ENCODE measurements around the gene SLC23A2.

- TF ChIP-seq RARB (CRISPR knock-in tag; IDR thresholded peaks at IDR 0.05) (no peak), PPARA (CRISPR knock-in tag; IDR thresholded peaks at IDR 0.05; ENCODE audit: borderline replicate concordance) (no peak), POU6F1 (CRISPR knock-in tag; IDR thresholded peaks at IDR 0.05; ENCODE audit: borderline replicate concordance, low read depth) (no peak), ZFP3 (CRISPR knock-in tag; IDR thresholded peaks at IDR 0.05) (no peak)
- TF ChIP-seq, protein P1, sequence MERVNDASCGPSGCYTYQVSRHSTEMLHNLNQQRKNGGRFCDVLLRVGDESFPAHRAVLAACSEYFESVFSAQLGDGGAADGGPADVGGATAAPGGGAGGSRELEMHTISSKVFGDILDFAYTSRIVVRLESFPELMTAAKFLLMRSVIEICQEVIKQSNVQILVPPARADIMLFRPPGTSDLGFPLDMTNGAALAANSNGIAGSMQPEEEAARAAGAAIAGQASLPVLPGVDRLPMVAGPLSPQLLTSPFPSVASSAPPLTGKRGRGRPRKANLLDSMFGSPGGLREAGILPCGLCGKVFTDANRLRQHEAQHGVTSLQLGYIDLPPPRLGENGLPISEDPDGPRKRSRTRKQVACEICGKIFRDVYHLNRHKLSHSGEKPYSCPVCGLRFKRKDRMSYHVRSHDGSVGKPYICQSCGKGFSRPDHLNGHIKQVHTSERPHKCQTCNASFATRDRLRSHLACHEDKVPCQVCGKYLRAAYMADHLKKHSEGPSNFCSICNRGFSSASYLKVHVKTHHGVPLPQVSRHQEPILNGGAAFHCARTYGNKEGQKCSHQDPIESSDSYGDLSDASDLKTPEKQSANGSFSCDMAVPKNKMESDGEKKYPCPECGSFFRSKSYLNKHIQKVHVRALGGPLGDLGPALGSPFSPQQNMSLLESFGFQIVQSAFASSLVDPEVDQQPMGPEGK (CRISPR knock-in tag; IDR thresholded peaks at IDR 0.05; ENCODE audit: borderline replicate concordance), result no peak
Measured at GRCh38 chr20:4893709-4894108, 107.6 kb downstream of the SLC23A2 start.

All from SK-N-SH treated with all-trans-retinoic acid at 6 μM for 48 hours (cell line).